EH (cell line): ENCODE measurements around the gene ZNF33A.
"Not testable (repeated sequence)": the region's sequence is repeated elsewhere in the genome, so short reads cannot be mapped to it uniquely, and the experiment has no call there.

Source experiments
- DNase-seq: peaks from one replicate; pipeline ENCODE4 v3.0.0-alpha.2; 2015; ENCODE audit warnings: low read depth

ZNF33A gene

DNA sequence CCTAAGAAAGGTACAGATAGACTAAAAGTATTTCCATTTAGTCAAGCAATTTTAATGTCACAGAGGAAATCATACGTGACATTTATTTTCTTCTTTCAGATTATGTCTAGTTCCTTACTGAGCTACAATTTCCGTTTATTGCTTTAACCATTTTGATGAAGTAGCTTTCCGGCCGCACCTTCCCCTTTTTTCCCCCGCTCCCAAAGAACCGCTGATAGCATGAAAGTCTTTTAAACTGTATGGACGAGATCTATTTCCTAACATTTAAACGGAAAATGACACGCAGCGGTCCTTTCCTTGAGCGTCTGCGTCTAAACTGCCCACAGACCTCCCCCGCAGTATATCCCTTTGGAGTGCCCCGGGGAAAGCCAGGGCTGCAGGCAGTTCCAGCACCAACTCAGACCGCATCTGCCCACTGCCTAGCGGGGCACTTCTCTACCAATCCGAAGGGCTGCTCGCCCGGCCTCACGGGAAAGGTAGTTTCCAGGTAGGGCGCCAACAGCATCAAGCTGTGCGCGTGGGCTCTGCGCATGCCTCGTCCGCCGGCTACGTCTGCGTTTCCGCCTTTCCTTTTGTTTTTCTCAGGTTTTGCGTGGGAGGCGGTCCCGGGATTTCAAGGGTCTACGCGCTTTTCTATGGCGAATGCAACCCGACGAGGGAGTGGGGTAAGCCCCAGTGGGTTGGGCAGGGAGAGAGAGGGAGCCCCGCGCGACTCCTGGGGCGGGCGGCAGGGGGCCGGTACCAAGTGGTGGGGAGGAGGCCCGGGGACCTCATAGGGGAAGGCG, at the start of gene ZNF33A:
TSS of gene ZNF33A (plus strand) at position 557 of the 785 bp plus-strand sequence. CDS start 1,667 bp downstream, outside the sequence.
- peak; percentile 89 for DNase-seq

DNA sequence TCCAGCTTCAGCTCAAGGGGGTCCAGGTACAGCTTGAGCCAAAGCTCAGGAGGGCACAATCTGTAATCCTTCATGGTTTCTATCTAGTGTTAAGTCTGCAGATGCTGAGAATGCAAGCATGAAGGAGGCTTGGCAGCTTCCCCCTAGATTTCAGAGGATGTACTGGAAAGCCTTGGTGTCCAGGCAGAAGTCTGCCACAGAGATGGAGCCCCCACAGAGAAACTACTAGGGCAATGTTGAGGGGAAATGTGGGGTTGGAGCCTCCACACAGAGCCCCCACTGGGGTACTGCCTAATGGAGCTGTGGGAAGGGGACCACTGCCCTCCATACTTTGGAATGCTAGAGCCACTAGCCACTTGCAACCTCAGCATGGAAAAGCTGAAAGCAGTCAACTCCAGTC, 45.5 kb upstream of the ZNF33A start:
- no peak for DNase-seq

DNA sequence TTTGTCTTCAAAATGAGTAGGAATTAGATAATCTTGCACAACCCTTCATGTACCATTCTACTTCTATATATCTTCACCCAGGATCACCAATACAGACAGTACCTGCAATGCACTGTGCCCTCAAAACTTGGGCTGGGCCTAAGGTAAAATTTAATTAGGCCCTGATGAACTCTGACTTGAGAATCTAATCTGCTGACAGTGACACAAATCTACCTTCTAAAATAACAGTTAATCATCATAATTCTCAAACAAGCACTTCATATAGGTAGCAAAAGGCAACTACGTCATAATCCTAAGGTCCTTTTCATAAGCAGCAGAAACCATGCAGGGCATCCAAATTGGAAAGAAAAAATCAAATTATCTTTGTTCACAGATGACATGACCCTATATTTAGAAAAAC, 38.1 kb upstream of the ZNF33A start:
- no peak for DNase-seq

DNA sequence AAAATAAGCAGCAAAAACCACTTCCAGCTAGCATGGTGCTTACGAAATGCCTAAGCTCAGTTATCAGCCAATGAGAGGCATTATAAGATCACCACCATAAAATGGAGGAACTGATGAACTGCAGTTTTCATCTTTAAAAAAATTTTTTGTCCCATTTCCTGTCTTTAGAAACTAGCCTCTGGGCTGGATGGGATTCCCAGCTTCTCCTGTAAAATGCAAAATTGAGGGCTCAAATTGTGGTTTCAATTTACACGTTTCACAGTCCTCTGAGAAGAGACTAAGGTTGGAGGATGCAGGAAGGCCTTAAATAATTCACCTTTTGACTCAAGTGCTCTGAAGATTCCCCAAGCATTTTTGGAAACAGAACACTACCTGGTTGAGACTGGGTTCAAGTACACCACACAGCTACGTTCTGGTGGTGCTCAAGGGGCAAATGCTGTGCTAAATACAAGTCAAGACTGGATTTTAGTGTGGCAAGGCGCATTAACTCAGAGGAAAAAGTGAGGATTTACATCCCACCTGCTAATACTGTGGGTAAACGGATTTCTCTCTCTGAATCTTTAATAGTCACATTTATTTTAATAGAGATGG, 35.0 kb upstream of the ZNF33A start:
- peak; percentile 43 for DNase-seq

DNA sequence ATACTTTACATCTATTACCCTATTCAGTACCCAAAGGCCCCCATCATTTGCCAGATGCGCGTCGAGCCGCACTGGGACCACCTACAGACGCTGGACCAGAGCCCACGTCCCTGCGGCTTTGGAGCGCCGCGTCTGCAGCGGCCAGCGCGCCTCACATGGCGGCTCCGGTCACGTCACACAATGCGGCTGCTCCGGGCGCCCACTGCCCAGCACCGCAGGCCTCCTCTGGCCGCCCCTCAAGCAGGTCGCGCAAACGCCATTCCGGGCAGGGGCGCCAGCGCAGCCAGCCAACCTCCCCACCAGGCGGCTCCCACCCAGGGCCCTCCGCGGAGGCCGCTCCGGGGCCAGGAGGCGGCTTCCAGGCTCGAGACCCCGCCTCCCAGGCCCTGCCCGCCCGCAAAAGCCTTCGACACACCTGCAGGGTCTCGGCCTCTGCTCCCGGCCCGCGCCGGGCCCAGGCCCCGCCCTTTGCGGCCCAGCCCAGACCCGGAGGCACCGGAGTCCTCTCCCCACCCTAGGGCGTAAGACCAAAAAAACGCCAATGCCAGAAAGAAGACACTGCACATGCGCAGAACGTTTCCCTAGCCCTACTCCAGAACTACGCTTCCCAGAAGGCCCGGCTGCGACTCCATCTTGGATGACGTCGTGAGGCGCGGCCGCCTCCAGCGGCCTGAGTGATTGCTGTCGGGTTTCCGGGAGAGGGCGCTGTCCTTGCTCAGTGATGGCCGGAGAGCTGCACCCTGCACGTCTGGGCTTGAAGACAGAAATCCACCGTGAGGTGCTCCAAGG, 34.2 kb upstream of the ZNF33A start, which contains the start of gene ZNF25:
TSS of gene ZNF25 (minus strand) at position 557 of the 789 bp plus-strand sequence. CDS start 4,925 bp downstream, outside the sequence.
- peak; percentile 98 for DNase-seq

DNA sequence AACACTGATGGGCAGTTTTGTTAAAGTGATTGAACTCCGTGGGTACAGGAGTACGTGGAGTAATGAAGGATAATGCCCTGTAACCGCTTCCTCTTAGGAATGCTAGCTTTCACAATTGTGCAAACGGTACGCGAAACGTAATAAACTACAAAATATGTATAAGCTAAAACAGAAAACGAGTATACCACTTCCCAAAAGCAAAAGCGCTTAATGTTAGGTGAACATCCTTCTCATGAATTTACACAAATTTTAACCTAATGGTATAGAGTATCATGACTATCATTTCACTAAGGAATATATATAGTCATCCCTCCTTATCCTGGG, 33.6 kb upstream of the ZNF33A start:
- no peak for DNase-seq

DNA sequence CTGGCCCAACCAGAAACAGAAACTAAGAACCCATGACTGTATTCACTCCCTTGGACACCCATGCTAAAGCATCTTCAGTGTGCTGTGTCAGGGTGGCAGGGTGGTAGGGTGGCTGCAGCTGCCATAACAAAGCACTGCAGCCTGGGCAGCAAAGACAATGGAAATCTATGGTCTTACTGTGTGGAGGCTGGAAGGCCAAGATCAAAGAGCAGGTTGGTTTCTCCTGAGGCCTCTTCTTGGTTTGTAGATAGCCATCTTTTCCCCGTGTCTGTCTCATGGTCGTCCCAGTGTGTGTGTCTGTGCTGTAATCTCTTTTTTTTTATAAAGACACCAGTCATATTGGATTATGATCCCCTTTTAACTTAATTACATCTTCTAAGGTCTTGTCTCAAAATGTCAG, 18.8 kb upstream of the ZNF33A start:
- DNase-seq: no peak

DNA sequence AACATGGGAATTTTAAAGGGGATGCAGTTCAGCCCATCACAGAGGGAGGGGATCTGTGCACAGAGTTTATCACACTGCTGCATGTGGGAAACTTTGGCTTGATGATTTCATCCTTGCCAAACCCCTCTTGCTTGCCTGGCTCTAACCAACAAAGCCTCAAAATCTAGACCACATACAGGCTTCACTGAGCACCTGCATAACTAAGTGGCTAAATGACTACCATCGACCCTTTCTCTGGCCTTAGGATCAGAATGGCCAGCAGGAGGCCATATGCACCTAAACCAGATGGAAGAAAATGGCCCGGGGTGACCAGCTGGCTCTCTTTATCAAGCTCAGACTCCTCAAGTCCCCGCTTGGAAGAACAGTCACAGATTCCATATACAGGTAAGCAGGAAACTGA, 18.4 kb upstream of the ZNF33A start:
- DNase-seq: no peak

DNA sequence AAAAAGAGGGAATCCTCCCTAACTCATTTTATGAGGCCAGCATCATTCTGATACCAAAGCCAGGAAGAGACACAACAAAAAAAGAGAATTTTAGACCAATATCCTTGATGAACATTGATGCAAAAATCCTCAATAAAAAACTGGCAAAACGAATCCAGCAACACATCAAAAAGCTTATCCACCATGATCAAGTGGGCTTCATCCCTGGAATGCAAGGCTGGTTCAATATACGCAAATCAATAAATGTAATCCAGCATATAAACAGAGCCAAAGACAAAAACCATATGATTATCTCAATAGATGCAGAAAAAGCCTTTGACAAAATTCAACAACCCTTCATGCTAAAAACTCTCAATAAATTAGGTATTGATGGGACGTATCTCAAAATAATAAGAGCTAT, 11.6 kb upstream of the ZNF33A start:
- not testable (repeated sequence) for DNase-seq

DNA sequence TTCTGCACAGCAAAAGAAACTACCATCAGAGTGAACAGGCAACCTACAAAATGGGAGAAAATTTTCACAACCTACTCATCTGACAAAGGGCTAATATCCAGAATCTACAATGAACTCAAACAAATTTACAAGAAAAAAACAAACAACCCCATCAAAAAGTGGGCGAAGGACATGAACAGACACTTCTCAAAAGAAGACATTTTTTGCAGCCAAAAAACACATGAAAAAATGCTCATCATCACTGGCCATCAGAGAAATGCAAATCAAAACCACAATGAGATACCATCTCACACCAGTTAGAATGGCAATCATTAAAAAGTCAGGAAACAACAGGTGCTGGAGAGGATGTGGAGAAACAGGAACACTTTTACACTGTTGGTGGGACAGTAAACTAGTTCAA, 10.0 kb upstream of the ZNF33A start:
- DNase-seq: not testable (repeated sequence)

DNA sequence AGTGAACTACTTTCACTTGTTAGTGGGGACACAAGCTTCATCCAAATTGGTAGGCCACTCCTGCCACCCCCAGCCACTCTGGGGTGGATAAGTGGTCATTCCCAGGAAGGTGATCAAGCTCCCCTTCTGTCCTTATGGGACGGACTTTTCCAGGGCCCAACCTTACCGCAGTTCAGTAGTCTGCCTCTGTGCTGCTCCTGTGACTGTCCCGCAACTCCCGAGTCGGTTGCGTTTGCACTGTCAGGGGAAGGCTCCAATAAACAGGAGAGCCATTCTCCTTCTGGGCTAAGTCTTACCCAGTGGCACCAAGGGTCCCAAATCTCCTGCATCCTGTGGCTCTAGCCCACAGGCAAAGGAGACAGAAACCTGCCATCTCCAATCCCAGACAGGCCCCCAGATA, 7.4 kb upstream of the ZNF33A start:
- DNase-seq: no peak

DNA sequence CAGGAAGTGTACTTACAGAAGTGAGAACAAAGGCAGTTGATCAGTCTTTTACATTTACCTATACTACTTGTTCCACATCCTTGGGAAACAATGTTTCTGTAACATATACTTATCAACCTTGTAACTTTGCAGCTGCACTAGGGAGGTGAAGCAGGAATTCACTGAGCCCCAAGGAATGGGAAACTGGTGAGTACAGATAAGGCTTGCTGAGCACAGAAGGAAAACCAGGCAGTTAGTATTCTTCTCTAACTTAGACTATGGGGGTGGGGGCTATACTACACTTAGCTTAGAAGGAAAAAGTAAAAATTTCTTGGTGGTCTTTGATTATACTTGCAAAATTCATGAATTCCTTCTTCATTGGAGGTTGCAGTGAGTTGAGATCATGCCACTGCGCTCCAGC, 6.9 kb upstream of the ZNF33A start:
- no peak for DNase-seq

DNA sequence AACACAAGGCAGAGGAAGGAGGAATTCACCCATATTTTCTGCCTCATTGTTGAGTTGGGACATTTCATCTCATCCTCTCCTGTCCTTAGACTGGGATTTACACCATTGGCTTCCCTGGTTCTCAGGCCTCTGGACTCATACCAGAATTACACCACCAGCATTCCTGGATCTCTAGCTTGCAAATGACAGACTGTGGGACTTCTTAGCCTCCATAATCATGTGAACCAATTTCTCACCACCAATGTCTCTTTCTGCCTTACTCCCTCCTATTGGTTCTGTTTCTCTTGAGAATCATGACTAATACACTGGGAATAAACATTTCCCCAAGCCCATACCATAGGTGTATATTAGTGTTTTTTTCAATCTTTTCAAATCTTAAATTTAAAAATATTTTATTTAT, 2.9 kb upstream of the ZNF33A start:
- DNase-seq: no peak

DNA sequence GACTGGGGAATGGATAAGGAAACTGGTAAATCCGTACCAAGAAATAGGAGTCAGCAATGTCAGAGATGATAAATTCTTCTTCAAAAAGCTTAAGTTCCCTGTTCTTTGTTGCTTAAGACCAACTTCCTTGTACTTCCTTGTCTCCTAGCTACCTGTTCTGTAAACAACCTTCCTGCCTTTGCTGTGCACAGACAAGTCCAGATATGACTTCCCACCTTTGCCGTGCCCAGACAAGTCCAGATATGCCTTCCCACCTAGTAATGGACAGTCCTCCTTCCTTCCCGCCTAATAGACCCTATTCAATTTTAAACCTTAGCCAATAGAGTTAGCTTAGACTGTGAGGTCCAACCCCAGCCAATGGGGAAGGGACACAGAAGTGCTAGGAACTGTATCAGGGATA, 2.5 kb upstream of the ZNF33A start:
- DNase-seq: no peak

DNA sequence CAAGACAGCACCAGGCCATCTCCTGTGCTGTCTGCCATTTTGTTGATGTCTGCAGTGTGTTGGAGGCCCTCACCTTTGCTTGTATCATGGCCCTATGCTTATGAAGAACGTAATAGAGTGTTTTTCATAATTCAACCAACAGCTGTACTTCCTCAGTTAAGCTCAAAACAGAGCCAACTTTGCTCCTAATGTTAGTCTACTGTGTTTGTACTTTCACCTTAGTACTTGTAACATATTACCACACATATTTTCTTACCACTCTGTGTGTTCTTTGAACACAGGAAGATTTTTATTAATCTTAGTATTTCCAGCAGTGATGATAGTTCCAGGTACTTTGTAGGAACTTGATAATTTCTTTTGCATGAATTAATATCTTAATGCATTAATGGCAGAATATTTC, 5.9 kb downstream of the ZNF33A start:
- no peak for DNase-seq

DNA sequence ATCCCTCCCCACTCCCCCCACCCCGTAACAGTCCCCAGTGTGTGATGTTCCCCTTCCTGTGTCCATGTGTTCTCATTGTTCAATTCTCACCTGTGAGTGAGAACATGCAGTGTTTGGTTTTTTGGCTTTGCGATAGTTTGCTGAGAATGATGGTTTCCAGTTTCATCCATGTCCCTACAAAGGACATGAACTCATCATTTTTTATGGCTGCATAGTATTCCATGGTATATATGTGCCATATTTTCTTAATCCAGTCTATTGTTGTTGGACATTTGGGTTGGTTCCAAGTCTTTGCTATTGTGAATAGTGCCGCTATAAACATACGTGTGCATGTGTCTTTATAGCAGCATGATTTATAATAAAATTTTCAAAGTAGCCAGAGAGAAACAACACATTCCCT, 8.6 kb downstream of the ZNF33A start:
- not testable (repeated sequence) for DNase-seq

DNA sequence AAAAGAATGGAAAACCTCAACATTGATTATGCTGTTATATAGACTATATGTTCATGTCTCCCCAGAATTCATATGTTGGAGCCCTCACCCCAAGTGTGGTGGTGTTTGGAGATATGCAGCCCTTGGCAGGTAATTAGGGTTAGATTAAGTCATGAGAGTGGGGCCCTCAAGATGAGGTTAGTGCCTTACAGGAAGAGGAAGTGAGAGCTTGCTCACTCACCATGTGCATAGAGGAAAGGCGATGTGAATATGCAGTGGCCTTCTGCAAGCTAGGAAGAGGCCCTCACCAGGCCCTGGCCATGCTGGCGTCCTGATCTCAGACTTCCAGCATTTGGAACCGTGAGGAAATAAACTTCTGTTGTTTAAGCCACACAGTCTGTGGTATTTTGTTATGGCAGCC, 14.8 kb downstream of the ZNF33A start:
- DNase-seq: no peak

DNA sequence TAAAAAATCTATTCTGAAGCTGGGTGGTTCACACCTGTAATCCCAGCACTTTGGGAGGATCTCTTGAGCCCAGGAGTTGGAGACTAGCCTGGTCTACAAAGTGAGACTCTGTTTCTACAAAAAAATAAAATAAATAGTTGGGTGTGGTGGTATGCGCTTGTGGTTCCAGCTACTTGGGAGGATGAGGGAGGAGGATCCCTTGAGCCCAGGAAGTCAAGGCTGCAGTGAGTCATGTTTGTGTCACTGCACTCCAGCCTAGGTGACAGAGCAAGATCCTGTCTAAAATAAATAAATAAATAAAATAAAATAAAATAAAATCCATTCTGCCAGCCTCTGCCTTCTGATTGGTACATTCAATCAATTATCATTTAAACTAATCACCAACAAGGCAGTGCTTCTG, 17.5 kb downstream of the ZNF33A start:
- peak; percentile 44 for DNase-seq

DNA sequence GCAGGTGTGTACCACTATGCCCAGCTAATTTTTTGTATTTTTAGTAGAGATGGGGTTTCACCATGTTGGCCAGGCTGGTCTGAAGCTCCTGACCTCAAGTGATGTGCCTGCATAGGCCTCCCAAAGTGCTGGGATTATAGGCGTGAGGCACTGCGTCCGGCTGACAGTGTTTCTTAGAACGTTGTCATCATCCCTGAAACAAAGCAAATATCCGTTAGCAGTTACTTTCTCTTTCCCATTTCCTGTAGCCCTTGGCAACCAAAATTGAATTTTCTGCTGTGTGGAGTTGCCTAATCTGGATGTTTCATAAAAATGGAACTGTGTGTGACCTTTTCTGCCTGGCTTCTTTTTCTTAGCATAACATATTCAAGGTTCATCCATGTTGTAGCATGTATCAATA, 22.4 kb downstream of the ZNF33A start:
- no peak for DNase-seq

DNA sequence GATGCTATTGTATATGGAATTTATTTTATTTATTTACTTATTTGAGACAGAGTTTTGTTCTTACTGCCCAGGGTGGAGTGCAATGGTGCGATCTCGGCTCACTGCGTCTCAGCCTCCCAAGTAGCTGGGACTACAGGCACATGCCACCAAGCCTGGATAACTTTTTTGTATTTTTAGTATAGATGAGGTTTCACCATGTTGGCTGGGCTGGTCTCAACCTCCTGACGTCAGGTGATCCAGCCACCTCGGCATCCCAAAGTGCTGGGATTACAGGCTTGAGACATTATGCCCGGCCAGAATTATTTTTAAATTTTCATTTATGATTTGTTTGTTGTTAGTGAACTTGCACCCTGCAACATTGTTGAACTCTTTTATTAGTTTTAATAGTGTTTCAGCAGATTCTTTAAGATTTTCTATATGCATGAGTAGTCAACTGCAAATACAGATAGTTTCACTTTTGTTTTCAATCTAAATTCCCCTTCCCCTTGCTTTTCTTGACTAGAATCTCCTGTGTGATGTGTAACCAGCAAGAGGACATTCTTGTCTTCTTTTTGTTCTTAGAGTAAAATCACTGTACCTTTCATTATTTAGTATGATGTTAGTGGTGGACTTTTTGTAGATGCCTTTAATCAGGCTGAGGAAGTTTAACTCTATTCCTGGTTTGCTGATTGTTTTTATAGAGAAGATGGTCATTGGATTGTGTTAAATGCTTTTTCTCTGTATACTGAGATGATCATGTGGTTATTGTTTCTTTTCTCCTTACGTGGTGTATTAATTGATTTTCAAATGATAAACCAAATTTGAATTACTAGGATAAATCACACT, 27.8 kb downstream of the ZNF33A start:
- DNase-seq: no peak

DNA sequence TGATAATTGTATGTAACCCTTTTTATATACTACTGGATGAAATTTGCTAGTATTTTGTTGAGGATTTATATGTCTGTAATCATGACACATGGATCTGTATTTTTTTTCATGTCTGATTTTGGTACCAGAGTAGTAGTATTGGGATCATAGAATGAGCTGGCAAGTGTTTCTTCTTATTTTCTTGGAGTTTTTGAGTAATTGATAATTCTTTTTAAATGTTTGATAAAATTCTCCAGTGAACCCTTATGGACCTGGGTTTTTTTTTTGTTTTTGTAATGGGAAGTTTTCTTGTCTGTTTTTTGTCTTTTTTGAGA, 28.4 kb downstream of the ZNF33A start:
- DNase-seq: no peak

DNA sequence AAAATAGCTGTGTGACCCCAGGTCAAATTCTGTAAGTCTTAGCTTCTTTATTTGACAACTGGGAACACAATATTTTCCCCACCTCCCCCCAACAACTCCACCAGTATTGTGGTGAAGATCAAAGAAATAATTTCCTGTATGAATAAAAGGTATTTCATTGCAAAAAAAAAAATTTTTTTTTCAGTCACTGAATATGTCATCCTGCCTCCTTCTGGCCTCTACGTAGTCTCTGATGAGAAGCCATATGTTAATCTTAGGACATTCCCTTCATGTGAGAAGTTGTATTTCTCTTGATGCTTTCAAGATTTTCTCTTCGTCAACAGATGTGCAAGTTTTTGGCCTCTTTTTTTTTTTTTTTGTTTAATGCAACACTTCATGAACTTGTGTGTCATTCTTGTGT, 33.0 kb downstream of the ZNF33A start:
- DNase-seq: no peak
